Measurements from ENCODE around the gene NTN3.
A peak's percentile ranks its signal among the peaks of the same experiment; 100 is the strongest.

DNA sequence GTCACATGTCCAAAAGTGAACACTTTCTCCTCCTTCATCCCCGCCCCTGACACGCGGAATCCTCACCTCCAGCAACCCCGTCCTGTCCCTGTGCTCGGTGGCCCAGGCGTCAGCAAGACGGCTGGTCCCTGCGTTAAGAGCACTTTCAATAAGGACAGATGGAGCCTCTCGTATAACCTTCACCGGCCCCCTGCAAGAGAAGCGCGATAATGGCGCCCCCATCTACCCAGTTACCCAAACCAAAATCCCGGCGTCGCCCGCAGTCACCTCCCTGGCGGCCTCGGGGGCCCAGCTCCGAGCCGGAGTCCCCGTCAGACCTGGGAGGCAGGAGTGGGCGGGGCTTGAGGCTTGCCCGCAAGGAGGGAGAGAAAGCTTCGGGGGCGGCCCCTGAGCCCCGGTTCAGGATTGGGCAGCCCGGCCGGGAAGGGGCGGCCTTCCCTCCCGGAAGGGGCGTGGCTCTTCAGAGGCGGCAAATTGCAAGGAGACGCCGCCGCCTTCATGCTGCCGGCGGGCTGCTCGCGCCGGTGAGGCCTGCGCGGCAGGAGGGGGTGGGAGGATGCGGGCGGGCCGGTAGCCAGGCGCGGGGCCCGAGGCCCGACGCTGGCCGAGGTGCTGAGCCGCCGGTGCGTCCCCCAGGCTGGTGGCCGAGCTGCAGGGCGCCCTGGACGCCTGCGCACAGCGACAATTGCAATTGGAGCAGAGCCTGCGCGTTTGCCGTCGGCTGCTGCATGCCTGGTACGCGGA lies 11.3 kb upstream of the NTN3 start, which contains the start of gene TEDC2:
- TF ChIP-seq, protein P1, sequence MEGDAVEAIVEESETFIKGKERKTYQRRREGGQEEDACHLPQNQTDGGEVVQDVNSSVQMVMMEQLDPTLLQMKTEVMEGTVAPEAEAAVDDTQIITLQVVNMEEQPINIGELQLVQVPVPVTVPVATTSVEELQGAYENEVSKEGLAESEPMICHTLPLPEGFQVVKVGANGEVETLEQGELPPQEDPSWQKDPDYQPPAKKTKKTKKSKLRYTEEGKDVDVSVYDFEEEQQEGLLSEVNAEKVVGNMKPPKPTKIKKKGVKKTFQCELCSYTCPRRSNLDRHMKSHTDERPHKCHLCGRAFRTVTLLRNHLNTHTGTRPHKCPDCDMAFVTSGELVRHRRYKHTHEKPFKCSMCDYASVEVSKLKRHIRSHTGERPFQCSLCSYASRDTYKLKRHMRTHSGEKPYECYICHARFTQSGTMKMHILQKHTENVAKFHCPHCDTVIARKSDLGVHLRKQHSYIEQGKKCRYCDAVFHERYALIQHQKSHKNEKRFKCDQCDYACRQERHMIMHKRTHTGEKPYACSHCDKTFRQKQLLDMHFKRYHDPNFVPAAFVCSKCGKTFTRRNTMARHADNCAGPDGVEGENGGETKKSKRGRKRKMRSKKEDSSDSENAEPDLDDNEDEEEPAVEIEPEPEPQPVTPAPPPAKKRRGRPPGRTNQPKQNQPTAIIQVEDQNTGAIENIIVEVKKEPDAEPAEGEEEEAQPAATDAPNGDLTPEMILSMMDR (IDR thresholded peaks at IDR 0.05 in 8 of 11, conservative IDR thresholded peaks at IDR 0.05 in 3 of 11) = peak in 3 of 11 experiments; percentile 23 to 30 (median 29)
- TF ChIP-seq POLR2AphosphoS5 (IDR thresholded peaks at IDR 0.05) = peak; percentile 26 to 83 (median 71)
- TF ChIP-seq POLR2A (IDR thresholded peaks at IDR 0.05) = no peak
